ENCODE results near the gene PROX1. TPM values are rescaled to one million over a fixed set of nuclear protein-coding genes. Genes with fewer than 3 reads are reported as not detected.

The PROX1 gene
- total RNA-seq, 1 experiment from 2014 or later, result 0.40 TPM

DNA sequence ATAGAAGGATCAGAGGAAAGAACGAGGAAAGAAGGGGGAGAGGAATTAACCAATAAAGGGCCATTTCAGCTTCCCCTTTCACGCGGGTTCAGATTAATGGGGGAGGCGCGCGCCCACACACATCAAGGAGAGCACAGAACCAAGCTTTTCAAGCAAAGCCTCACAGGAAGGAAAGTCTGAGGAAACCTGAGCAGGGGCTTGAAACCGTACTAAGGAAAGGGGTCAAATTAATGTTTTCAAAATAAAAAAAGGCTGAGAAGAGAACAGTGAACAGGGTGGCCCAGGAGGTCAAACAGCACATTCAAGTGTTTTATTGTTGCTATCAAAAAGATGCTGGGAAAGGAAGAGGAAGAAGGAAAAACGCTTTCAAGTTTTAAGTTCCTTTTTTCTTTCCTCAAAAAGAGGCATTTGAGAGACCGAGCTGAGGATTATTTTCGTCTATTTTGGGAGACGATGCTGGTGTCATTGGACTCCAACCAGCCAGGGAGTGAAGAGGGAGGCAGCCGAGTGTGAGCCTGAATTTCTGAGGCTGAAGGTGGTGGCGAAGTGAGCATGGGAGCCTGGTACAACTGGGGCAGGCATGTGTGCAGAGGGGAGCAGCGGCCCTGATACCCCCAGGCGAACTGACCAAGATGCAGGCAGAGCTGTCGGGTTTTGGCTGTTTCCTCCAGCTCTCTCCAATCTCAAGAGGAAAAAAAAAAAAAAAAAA is 88.4 kb downstream of the PROX1 start:
- no peak for DNase-seq
- TF ChIP-seq, protein P1, sequence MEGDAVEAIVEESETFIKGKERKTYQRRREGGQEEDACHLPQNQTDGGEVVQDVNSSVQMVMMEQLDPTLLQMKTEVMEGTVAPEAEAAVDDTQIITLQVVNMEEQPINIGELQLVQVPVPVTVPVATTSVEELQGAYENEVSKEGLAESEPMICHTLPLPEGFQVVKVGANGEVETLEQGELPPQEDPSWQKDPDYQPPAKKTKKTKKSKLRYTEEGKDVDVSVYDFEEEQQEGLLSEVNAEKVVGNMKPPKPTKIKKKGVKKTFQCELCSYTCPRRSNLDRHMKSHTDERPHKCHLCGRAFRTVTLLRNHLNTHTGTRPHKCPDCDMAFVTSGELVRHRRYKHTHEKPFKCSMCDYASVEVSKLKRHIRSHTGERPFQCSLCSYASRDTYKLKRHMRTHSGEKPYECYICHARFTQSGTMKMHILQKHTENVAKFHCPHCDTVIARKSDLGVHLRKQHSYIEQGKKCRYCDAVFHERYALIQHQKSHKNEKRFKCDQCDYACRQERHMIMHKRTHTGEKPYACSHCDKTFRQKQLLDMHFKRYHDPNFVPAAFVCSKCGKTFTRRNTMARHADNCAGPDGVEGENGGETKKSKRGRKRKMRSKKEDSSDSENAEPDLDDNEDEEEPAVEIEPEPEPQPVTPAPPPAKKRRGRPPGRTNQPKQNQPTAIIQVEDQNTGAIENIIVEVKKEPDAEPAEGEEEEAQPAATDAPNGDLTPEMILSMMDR (IDR thresholded peaks at IDR 0.05; ENCODE audit: unreplicated experiment), result no peak
- Mint-ChIP-seq H3K4me3 (ENCODE audit: low read depth, unreplicated experiment) (no peak overlapping the region), H3K4me1 (ENCODE audit: low read depth, unreplicated experiment) (no peaks in the 10 kb centered on the region), H3K36me3 (ENCODE audit: insufficient read depth, unreplicated experiment) (no peaks in the 10 kb centered on the region), H3K9me3 (ENCODE audit: low read depth, unreplicated experiment) (no peaks in the 10 kb centered on the region), H3K27ac (ENCODE audit: unreplicated experiment) (no peak overlapping the region), H3K27me3 (ENCODE audit: unreplicated experiment) (peaks cover 94% of the 10 kb centered on the region)
- BruUV-seq (replicated peaks), result no TSS peak
- CTCF ChIA-PET, result no interaction called here
- intact Hi-C loops (cut with micrococcal nuclease; ENCODE audit: unreplicated experiment), result no loop called here

DNA sequence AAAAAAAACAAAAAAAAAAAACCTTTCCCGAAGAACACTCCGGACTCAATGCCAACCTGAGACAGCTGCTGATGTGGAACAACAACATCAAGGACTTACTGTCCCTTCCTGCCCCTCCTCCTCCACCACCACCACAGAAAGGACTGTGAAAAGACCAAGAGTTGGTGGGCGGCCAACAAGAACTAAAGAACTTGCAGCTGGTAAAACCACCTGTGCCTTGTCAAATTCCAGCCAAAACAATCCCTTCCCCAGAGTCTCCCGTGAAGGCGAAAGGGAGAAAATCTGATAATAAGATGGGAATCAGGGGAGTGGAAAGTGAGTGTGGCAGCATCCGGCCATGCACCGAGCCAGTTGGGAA is 88.9 kb downstream of the PROX1 start:
- Mint-ChIP-seq H3K36me3 (ENCODE audit: insufficient read depth, unreplicated experiment) (no peaks in the 10 kb centered on the region), H3K4me3 (ENCODE audit: low read depth, unreplicated experiment) (no peak overlapping the region), H3K27ac (ENCODE audit: unreplicated experiment) (no peak overlapping the region), H3K4me1 (ENCODE audit: low read depth, unreplicated experiment) (no peaks in the 10 kb centered on the region), H3K9me3 (ENCODE audit: low read depth, unreplicated experiment) (no peaks in the 10 kb centered on the region), H3K27me3 (ENCODE audit: unreplicated experiment) (peaks cover 89% of the 10 kb centered on the region)
- intact Hi-C loops (cut with micrococcal nuclease; ENCODE audit: unreplicated experiment), result no loop called here
- TF ChIP-seq, protein P1 (IDR thresholded peaks at IDR 0.05; ENCODE audit: unreplicated experiment), result no peak
- no peak for DNase-seq
- no TSS peak for BruUV-seq (replicated peaks)
- CTCF ChIA-PET, result no interaction called here

DNA sequence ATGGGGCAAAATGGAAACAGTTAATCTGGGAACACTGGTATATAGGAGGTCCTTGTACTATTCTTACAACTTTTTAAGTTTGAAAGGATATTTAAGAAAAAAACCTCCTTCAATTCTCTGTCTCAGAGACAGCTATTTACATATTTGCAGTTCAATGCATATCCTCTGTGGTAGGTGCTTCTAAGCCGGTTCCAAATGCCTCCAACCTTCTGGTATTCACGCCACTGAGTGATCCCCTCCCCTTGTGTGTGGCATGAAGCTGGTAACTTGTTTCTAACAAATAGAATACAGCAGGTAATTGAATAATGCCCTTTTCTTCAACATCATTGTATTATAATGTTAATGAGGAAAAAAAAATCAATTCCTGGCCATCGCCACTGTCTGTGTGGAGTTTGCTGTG is 91.2 kb downstream of the PROX1 start:
- Mint-ChIP-seq H3K27me3 (ENCODE audit: unreplicated experiment) (peaks cover 66% of the 10 kb centered on the region), H3K4me3 (ENCODE audit: low read depth, unreplicated experiment) (no peak overlapping the region), H3K27ac (ENCODE audit: unreplicated experiment) (no peak overlapping the region), H3K9me3 (ENCODE audit: low read depth, unreplicated experiment) (no peaks in the 10 kb centered on the region), H3K4me1 (ENCODE audit: low read depth, unreplicated experiment) (no peaks in the 10 kb centered on the region), H3K36me3 (ENCODE audit: insufficient read depth, unreplicated experiment) (no peaks in the 10 kb centered on the region)
- intact Hi-C loops (cut with micrococcal nuclease; ENCODE audit: unreplicated experiment), result no loop called here
- no TSS peak for BruUV-seq (replicated peaks)
- CTCF ChIA-PET, result no interaction called here
- DNase-seq, result no peak
- TF ChIP-seq, protein P1 (IDR thresholded peaks at IDR 0.05; ENCODE audit: unreplicated experiment), result no peak

DNA sequence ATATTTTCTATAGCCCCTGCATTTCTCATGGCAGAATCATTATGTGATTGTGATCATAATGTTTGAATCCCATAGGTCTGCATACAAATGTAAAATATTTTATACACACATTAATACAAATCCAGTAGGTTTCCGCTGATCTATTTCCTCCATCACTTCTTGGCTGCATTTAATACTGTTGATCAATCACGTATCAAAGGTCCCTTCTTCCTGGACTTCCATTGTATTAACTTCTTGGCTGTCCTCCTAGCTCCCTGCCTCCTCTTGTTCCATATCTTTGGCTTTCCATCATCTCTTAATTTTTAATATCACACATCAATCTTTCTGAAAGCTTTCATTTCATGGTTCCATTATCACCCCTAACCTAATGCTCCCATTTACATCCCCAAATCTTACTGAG is 97.6 kb downstream of the PROX1 start:
- Mint-ChIP-seq H3K4me1 (ENCODE audit: low read depth, unreplicated experiment) (no peaks in the 10 kb centered on the region), H3K27ac (ENCODE audit: unreplicated experiment) (no peak overlapping the region), H3K4me3 (ENCODE audit: low read depth, unreplicated experiment) (no peak overlapping the region), H3K27me3 (ENCODE audit: unreplicated experiment) (peaks cover 43% of the 10 kb centered on the region), H3K36me3 (ENCODE audit: insufficient read depth, unreplicated experiment) (no peaks in the 10 kb centered on the region), H3K9me3 (ENCODE audit: low read depth, unreplicated experiment) (no peaks in the 10 kb centered on the region)
- BruUV-seq (replicated peaks), result no TSS peak
- intact Hi-C loops (cut with micrococcal nuclease; ENCODE audit: unreplicated experiment), result no loop called here
- CTCF ChIA-PET, result interaction anchor here (0.6 kb wide), 1 partner anchor 17 kb away, joined by 3 read pairs; no protein-coding TSS in a partner anchor
- DNase-seq, result no peak
- TF ChIP-seq, protein P1 (IDR thresholded peaks at IDR 0.05; ENCODE audit: unreplicated experiment), result no peak
